DMS53 treated with DMSO at 0.1 percent for 48 hours (cell line): ENCODE measurements around the gene FAM53B.

Experiments
- DNase-seq: peaks from one replicate; lab custom pipeline; 2025; ENCODE audit not compliant: unreplicated experiment; lab: John Stamatoyannopoulos, UW

The FAM53B gene

GRCh38 chr10:124728071-124728829 lies 15.9 kb downstream of the FAM53B start:
- DNase-seq = no peak

- DNase-seq = no peak
Observed at GRCh38 chr10:124727361-124727960, 16.7 kb downstream of the FAM53B start.

- DNase-seq = no peak
Observed at GRCh38 chr10:124725791-124726190, 18.4 kb downstream of the FAM53B start.

- no peak for DNase-seq
Observed at GRCh38 chr10:124725171-124725631, 19.0 kb downstream of the FAM53B start.

GRCh38 chr10:124724279-124725027 lies 19.7 kb downstream of the FAM53B start:
- DNase-seq = no peak

GRCh38 chr10:124723826-124724225 lies 20.4 kb downstream of the FAM53B start:
- no peak for DNase-seq

GRCh38 chr10:124722798-124723783 lies 21.1 kb downstream of the FAM53B start:
- DNase-seq = no peak

GRCh38 chr10:124721330-124722045 lies 22.7 kb downstream of the FAM53B start:
- no peak for DNase-seq

GRCh38 chr10:124719213-124719851 lies 24.8 kb downstream of the FAM53B start:
- DNase-seq = no peak

GRCh38 chr10:124717911-124718741 lies 26.1 kb downstream of the FAM53B start:
- DNase-seq = no peak

GRCh38 chr10:124717041-124717757 lies 27.0 kb downstream of the FAM53B start:
- no peak for DNase-seq

- no peak for DNase-seq
Observed at GRCh38 chr10:124716369-124716768, 27.8 kb downstream of the FAM53B start.

- no peak for DNase-seq
Observed at GRCh38 chr10:124715439-124715838, 28.7 kb downstream of the FAM53B start.

GRCh38 chr10:124713679-124714255 lies 30.4 kb downstream of the FAM53B start:
- no peak for DNase-seq

- DNase-seq = no peak
Observed at GRCh38 chr10:124712704-124713407, 31.3 kb downstream of the FAM53B start.

- DNase-seq = no peak
Observed at GRCh38 chr10:124711145-124711544, 33.0 kb downstream of the FAM53B start.

- no peak for DNase-seq
Observed at GRCh38 chr10:124710266-124710881, 33.8 kb downstream of the FAM53B start.
